Nephron progenitor cell (in vitro differentiated cells): ENCODE data around the gene RTN4R.

Experiments used
- DNase-seq: peaks from one replicate; pipeline ENCODE4 v3.0.0; 2021
- H3K27ac Mint-ChIP-seq: 2 replicates; pipeline ENCODE4 v1.8.0; 2021; ENCODE audit warnings: mild to moderate bottlenecking, moderate library complexity, mixed read lengths
- H3K27me3 Mint-ChIP-seq: 2 replicates; pipeline ENCODE4 v1.8.0; 2021; ENCODE audit warnings: mild to moderate bottlenecking, low read depth, mixed read lengths; ENCODE audit not compliant: poor library complexity
- H3K36me3 Mint-ChIP-seq: 2 replicates; pipeline ENCODE4 v1.8.0; 2021; ENCODE audit warnings: low read depth, mixed read lengths
- H3K4me1 Mint-ChIP-seq: 2 replicates; pipeline ENCODE4 v1.8.0; 2021; ENCODE audit warnings: mixed read lengths
- H3K4me3 Mint-ChIP-seq: 2 replicates; pipeline ENCODE4 v1.8.0; 2021; ENCODE audit warnings: mild to moderate bottlenecking, moderate library complexity, mixed read lengths
- H3K9me3 Mint-ChIP-seq: 2 replicates; pipeline ENCODE4 v1.8.0; 2021; ENCODE audit warnings: mild to moderate bottlenecking, moderate library complexity, mixed read lengths
- CTCF ChIP-seq: fragments of 200-600 bp; sonication (generic); IDR thresholded peaks from 2 replicates; pipeline ENCODE4 v1.5.0; 2021; ENCODE audit warnings: antibody characterized with exemption

The RTN4R gene

GRCh38 chr22:20251981-20252380, 16.1 kb downstream of the RTN4R start:
- Mint-ChIP-seq H3K36me3 (no peaks in the 10 kb centered on the region), H3K9me3 (no peaks in the 10 kb centered on the region), H3K27ac (no peak overlapping the region), H3K4me1 (peaks cover 28% of the 10 kb centered on the region), H3K27me3 (peaks cover 6% of the 10 kb centered on the region), H3K4me3 (no peak overlapping the region)
- TF ChIP-seq CTCF, result no peak
- no peak for DNase-seq

- no peak for DNase-seq
- peaks cover 33% of the 10 kb centered on the region for H3K4me1 Mint-ChIP-seq
- H3K27ac Mint-ChIP-seq, result no peak overlapping the region
- no peaks in the 10 kb centered on the region for H3K36me3 Mint-ChIP-seq
- H3K9me3 Mint-ChIP-seq, result no peaks in the 10 kb centered on the region
- TF ChIP-seq CTCF, result no peak
- H3K27me3 Mint-ChIP-seq, result peaks cover 6% of the 10 kb centered on the region
- no peak overlapping the region for H3K4me3 Mint-ChIP-seq
Measured at GRCh38 chr22:20251491-20251890, 16.6 kb downstream of the RTN4R start.

- Mint-ChIP-seq H3K27me3 (peaks cover 3% of the 10 kb centered on the region), H3K9me3 (no peaks in the 10 kb centered on the region), H3K27ac (no peak overlapping the region), H3K4me1 (peaks cover 37% of the 10 kb centered on the region), H3K36me3 (no peaks in the 10 kb centered on the region), H3K4me3 (no peak overlapping the region)
- no peak for DNase-seq
- no peak for TF ChIP-seq CTCF
Measured at GRCh38 chr22:20249797-20250354, 18.2 kb downstream of the RTN4R start.

- no peaks in the 10 kb centered on the region for H3K9me3 Mint-ChIP-seq
Measured at GRCh38 chr22:20248461-20248978, 19.6 kb downstream of the RTN4R start.

GRCh38 chr22:20247608-20248171, 20.4 kb downstream of the RTN4R start:
- H3K9me3 Mint-ChIP-seq, result no peaks in the 10 kb centered on the region
- H3K4me1 Mint-ChIP-seq, result peaks cover 45% of the 10 kb centered on the region
- no peak for TF ChIP-seq CTCF
- no peaks in the 10 kb centered on the region for H3K27me3 Mint-ChIP-seq
- no peak for DNase-seq
- H3K4me3 Mint-ChIP-seq, result no peak overlapping the region
- no peak overlapping the region for H3K27ac Mint-ChIP-seq
- no peaks in the 10 kb centered on the region for H3K36me3 Mint-ChIP-seq

More at GRCh38 chr22:20248461-20248978, 19.6 kb downstream of the RTN4R start:
- Mint-ChIP-seq H3K27me3 (no peaks in the 10 kb centered on the region), H3K36me3 (no peaks in the 10 kb centered on the region), H3K4me3 (no peak overlapping the region), H3K27ac (no peak overlapping the region), H3K4me1 (peaks cover 39% of the 10 kb centered on the region)
- no peak for TF ChIP-seq CTCF
- DNase-seq, result no peak

- Mint-ChIP-seq H3K4me3 (no peak overlapping the region), H3K27me3 (no peaks in the 10 kb centered on the region), H3K4me1 (peaks cover 51% of the 10 kb centered on the region), H3K9me3 (no peaks in the 10 kb centered on the region), H3K27ac (no peak overlapping the region), H3K36me3 (no peaks in the 10 kb centered on the region)
- TF ChIP-seq CTCF, result no peak
- peak; percentile 39 for DNase-seq
Measured at GRCh38 chr22:20247010-20247505, 21.1 kb downstream of the RTN4R start.
